ENCODE measurements around the gene CNKSR3.
"Not testable (repeated sequence)": the region's sequence is repeated elsewhere in the genome, so short reads cannot be mapped to it uniquely, and the experiment has no call there.

Gene CNKSR3

GRCh38 chr6:154526996-154527395, 16.5 kb upstream of the CNKSR3 start:
- DNase-seq = peak; percentile 19 to 32 (median 27)

GRCh38 chr6:154522576-154522975, 12.1 kb upstream of the CNKSR3 start:
- no peak for DNase-seq

GRCh38 chr6:154521412-154521811, 10.9 kb upstream of the CNKSR3 start:
- DNase-seq = no peak

GRCh38 chr6:154520280-154520679, 9.8 kb upstream of the CNKSR3 start:
- DNase-seq = no peak

- no peak for DNase-seq
Measured at GRCh38 chr6:154518396-154518795, 7.9 kb upstream of the CNKSR3 start.

- no peak for DNase-seq
Measured at GRCh38 chr6:154516276-154516675, 5.8 kb upstream of the CNKSR3 start.

GRCh38 chr6:154515826-154516225, 5.3 kb upstream of the CNKSR3 start:
- DNase-seq = no peak

GRCh38 chr6:154515076-154515475, 4.6 kb upstream of the CNKSR3 start:
- DNase-seq = not testable (repeated sequence)

- DNase-seq = no peak
Measured at GRCh38 chr6:154514481-154514880, 4.0 kb upstream of the CNKSR3 start.

- no peak for DNase-seq
Measured at GRCh38 chr6:154513601-154514320, 3.3 kb upstream of the CNKSR3 start.

GRCh38 chr6:154512201-154512600, 1.7 kb upstream of the CNKSR3 start:
- DNase-seq = no peak

- DNase-seq = no peak
Measured at GRCh38 chr6:154511791-154512190, 1.3 kb upstream of the CNKSR3 start.

GRCh38 chr6:154509421-154510143, 903 bp downstream of the CNKSR3 start:
- DNase-seq = peak in 3 of 4 experiments; percentile 26 to 45 (median 29)

GRCh38 chr6:154508573-154509375, 1.7 kb downstream of the CNKSR3 start:
- no peak for DNase-seq

GRCh38 chr6:154506991-154507898, 3.2 kb downstream of the CNKSR3 start:
- DNase-seq = no peak

GRCh38 chr6:154506582-154506981, 3.9 kb downstream of the CNKSR3 start:
- no peak for DNase-seq

GRCh38 chr6:154506108-154506507, 4.4 kb downstream of the CNKSR3 start:
- DNase-seq = no peak

- no peak for DNase-seq
Measured at GRCh38 chr6:154504865-154505449, 5.5 kb downstream of the CNKSR3 start.

GRCh38 chr6:154504102-154504501, 6.4 kb downstream of the CNKSR3 start:
- DNase-seq = peak in 2 of 4 experiments; percentile 18 to 28

- DNase-seq = no peak
Measured at GRCh38 chr6:154503658-154504057, 6.8 kb downstream of the CNKSR3 start.

- peak; percentile 29 to 65 (median 48) for DNase-seq
Measured at GRCh38 chr6:154502553-154502952, 7.9 kb downstream of the CNKSR3 start.

GRCh38 chr6:154501578-154501868, 9.0 kb downstream of the CNKSR3 start:
- DNase-seq = no peak
